Prostate gland (tissue), 2 donors: ENCODE data around the gene RNF208. TPM values are rescaled to one million over a fixed set of nuclear protein-coding genes. Genes with fewer than 3 reads are reported as not detected.

Experiments used
- DNase-seq: peaks from one replicate; pipeline ENCODE4 v3.0.0-alpha.2; 2019; ENCODE audit warnings: low spot score
- H3K27ac ChIP-seq, 2 donors: fragments of 200-600 bp; sonication (generic); 2 replicates each; pipeline ENCODE4 v1.5.1; 2017 to 2019
- H3K27me3 ChIP-seq: fragments of 200-600 bp; sonication (generic); replicated peaks from 2 replicates; pipeline ENCODE4 v1.5.1; 2019; ENCODE audit not compliant: insufficient read depth
- H3K36me3 ChIP-seq, 2 donors: fragments of 200-600 bp; sonication (generic); 1 replicate in 1 of 2; 2 replicates in 1 of 2; pipeline versions ENCODE4 v1.5.1 to v1.8.1; 2017 to 2019
- H3K4me1 ChIP-seq: fragments of 200-600 bp; sonication (generic); replicated peaks from 2 replicates; pipeline ENCODE4 v1.5.1; 2019
- H3K4me3 ChIP-seq, 2 donors: fragments of 200-600 bp; sonication (generic); 2 replicates each; pipeline ENCODE4 v1.5.1; 2017 to 2019
- H3K9me3 ChIP-seq: fragments of 200-600 bp; sonication (generic); 2 replicates; pipeline ENCODE4 v1.5.1; 2017
- CTCF ChIP-seq, 4 experiments: fragments of 200-600 bp in 2 of 4; fragments of 450-650 bp in 2 of 4; sonication (generic) in 2 of 4; IDR thresholded peaks; 1 replicate in 3 of 4; 2 replicates in 1 of 4; pipeline ENCODE4 v1.5.1; 2016 to 2019; ENCODE audit warnings: antibody characterized with exemption in 4 of 4, mild to moderate bottlenecking in 2 of 4, moderate library complexity in 2 of 4
- POLR2A ChIP-seq: fragments of 450-650 bp; IDR thresholded peaks from one replicate; pipeline ENCODE4 v1.6.1; 2016; ENCODE audit warnings: antibody characterized with exemption, mild to moderate bottlenecking
- POLR2AphosphoS5 ChIP-seq: sonication (generic); formaldehyde crosslinking; IDR thresholded peaks from one replicate; pipeline ENCODE4 v1.6.1; 2017; ENCODE audit warnings: antibody characterized with exemption
- WGBS: methylation state at CpG from one replicate; pipeline ENCODE4 v1.1.5; 2018; 5-methylcytosine and 5-hydroxymethylcytosine counted together
- intact Hi-C: fragments of 100-400 bp; cut with DNase I; formaldehyde crosslinking; loops from one replicate; pipeline ENCODE4 v1.14.2; 2022
- total RNA-seq, 2 donors: library from RNA; depleted of rRNA; stranded (reverse); fragments of >200 nt; gene quantifications; one replicate each; pipeline ENCODE4 v1.1.0, GENCODE V29; 2016

RNF208 gene
- total RNA-seq, 2 donors from 2014 or later = 3.8 to 6.2 TPM

- H3K27ac ChIP-seq = peak overlapping the region; percentile 77 to 94
- intact Hi-C loops = no loop called here
- WGBS = 66% methylated on average over 9 of the region's 9 CpGs
Observed at GRCh38 chr9:137190315-137190856, 31.7 kb downstream of the RNF208 start.

GRCh38 chr9:137189297-137190295 lies 32.4 kb downstream of the RNF208 start:
- no peak for TF ChIP-seq POLR2AphosphoS5
- TF ChIP-seq CTCF (IDR thresholded peaks at IDR 0.05) = peak in 1 of 4 experiments; percentile 21
- Histone ChIP-seq H3K27me3 (no peaks in the 10 kb centered on the region), H3K36me3 (peaks cover 0 to 3% of the 10 kb centered on the region in 2 donors), H3K9me3 (no peaks in the 10 kb centered on the region), H3K4me3 (peak overlapping the region; percentile 73 to 97), H3K4me1 (peaks cover 28% of the 10 kb centered on the region), H3K27ac (peak overlapping the region; percentile 77 to 94)
- intact Hi-C loops = no loop called here
- WGBS = 34% methylated on average over 23 of the region's 23 CpGs
- no peak for DNase-seq

More at GRCh38 chr9:137190315-137190856, 31.7 kb downstream of the RNF208 start:
- Histone ChIP-seq H3K4me1 (peaks cover 35% of the 10 kb centered on the region), H3K27me3 (no peaks in the 10 kb centered on the region), H3K9me3 (no peaks in the 10 kb centered on the region), H3K36me3 (peaks cover 0 to 3% of the 10 kb centered on the region in 2 donors), H3K4me3 (no peak overlapping the region)
- no peak for DNase-seq
- TF ChIP-seq CTCF (IDR thresholded peaks at IDR 0.05) (peak in 1 of 4 experiments; percentile 34), POLR2AphosphoS5 (no peak)

- Histone ChIP-seq H3K4me1 (peaks cover 27% of the 10 kb centered on the region), H3K27me3 (no peaks in the 10 kb centered on the region), H3K27ac (peak within 1 kb of the TSS; percentile 77 to 94), H3K9me3 (no peaks in the 10 kb centered on the region), H3K36me3 (peaks cover 3% of the 10 kb centered on the region in 2 donors), H3K4me3 (peak within 1 kb of the TSS; percentile 73 to 97)
- WGBS = under 1% methylated on average over 84 of the region's 98 CpGs
- intact Hi-C loops = no loop called here
- DNase-seq = peak; percentile 85
- TF ChIP-seq POLR2A (peak; percentile 80), CTCF (IDR thresholded peaks at IDR 0.05) (peak in 2 of 4 experiments; percentile 50 to 57), POLR2AphosphoS5 (peak; percentile 98)
Observed at GRCh38 chr9:137188490-137189296, 33.3 kb downstream of the RNF208 start, which contains the start of the genes ANAPC2 and SSNA1. ANAPC2 (minus strand) TSS chr9:137188560; CDS start chr9:137188532, 28 bp downstream. SSNA1 (plus strand) TSS chr9:137188676; CDS start chr9:137188727, 51 bp downstream.

GRCh38 chr9:137188086-137188489 lies 34.0 kb downstream of the RNF208 start:
- WGBS = under 1% methylated on average over 31 of the region's 31 CpGs
- peaks cover 7 to 9% of the 10 kb centered on the region in 2 donors for H3K36me3 ChIP-seq
- intact Hi-C loops = no loop called here

More at GRCh38 chr9:137188086-137188489, 34.0 kb downstream of the RNF208 start:
- peaks cover 27% of the 10 kb centered on the region for H3K4me1 ChIP-seq
- DNase-seq = no peak
- H3K27ac ChIP-seq = peak overlapping the region; percentile 77 to 94
- H3K4me3 ChIP-seq = peak overlapping the region; percentile 73 to 97
- no peaks in the 10 kb centered on the region for H3K9me3 ChIP-seq
- no peak for TF ChIP-seq POLR2A
- TF ChIP-seq POLR2AphosphoS5 = no peak
- no peak for TF ChIP-seq CTCF (IDR thresholded peaks at IDR 0.05)
- no peaks in the 10 kb centered on the region for H3K27me3 ChIP-seq
